HG03060 (cell line): ENCODE measurements around the gene BHLHE23.
"Not testable (repeated sequence)": the region's sequence is repeated elsewhere in the genome, so short reads cannot be mapped to it uniquely, and the experiment has no call there.

ENCODE experiments used
- ATAC-seq: cut with Tn5 transposase; IDR thresholded peaks from one replicate; pipeline ENCODE4 v1.9.1; 2021; ENCODE audit warnings: low read depth, moderate number of reproducible peaks; ENCODE audit not compliant: unreplicated experiment

BHLHE23 gene

GRCh38 chr20:63043348-63044203, 36.8 kb upstream of the BHLHE23 start:
- ATAC-seq = no peak

- ATAC-seq = no peak
These were observed 35.8 kb upstream of the BHLHE23 start for GRCh38 chr20:63042448-63043071.

GRCh38 chr20:63041776-63042175, 35.0 kb upstream of the BHLHE23 start:
- no peak for ATAC-seq

GRCh38 chr20:63037669-63038268, 31.0 kb upstream of the BHLHE23 start:
- ATAC-seq = no peak

- no peak for ATAC-seq
These were observed 29.5 kb upstream of the BHLHE23 start for GRCh38 chr20:63036291-63036690.

- no peak for ATAC-seq
These were observed 28.9 kb upstream of the BHLHE23 start for GRCh38 chr20:63035603-63036185.

GRCh38 chr20:63034710-63035602, 28.2 kb upstream of the BHLHE23 start:
- ATAC-seq = not testable (repeated sequence)

- no peak for ATAC-seq
These were observed 27.3 kb upstream of the BHLHE23 start for GRCh38 chr20:63033794-63034709.

- ATAC-seq = no peak
These were observed 26.4 kb upstream of the BHLHE23 start for GRCh38 chr20:63032861-63033793.

GRCh38 chr20:63032026-63032800, 25.4 kb upstream of the BHLHE23 start:
- ATAC-seq = no peak

- ATAC-seq = no peak
These were observed 24.7 kb upstream of the BHLHE23 start for GRCh38 chr20:63031251-63032014.

GRCh38 chr20:63029358-63030121, 22.8 kb upstream of the BHLHE23 start:
- no peak for ATAC-seq

GRCh38 chr20:63028461-63028921, 21.7 kb upstream of the BHLHE23 start:
- no peak for ATAC-seq

GRCh38 chr20:63027922-63028389, 21.2 kb upstream of the BHLHE23 start:
- ATAC-seq = no peak

GRCh38 chr20:63027221-63027921, 20.6 kb upstream of the BHLHE23 start:
- no peak for ATAC-seq
